ENCODE data around the gene CXCL10. TPM values are rescaled to one million over a fixed set of nuclear protein-coding genes. Genes with fewer than 3 reads are reported as not detected.
A peak's percentile ranks its signal among the peaks of the same experiment; 100 is the strongest.

The CXCL10 gene
- total RNA-seq, 4 donors from 2014 or later: 0.35 to 8.9 (median 0.55) TPM

- DNase-seq: no peak
- Histone ChIP-seq H3K27me3 (no peaks in the 10 kb centered on the region), H3K9me3 (no peaks in the 10 kb centered on the region), H3K4me3 (no peak overlapping the region), H3K27ac (no peak overlapping the region), H3K4me1 (no peaks in the 10 kb centered on the region), H3K36me3 (no peaks in the 10 kb centered on the region)
- TF ChIP-seq POLR2A (IDR thresholded peaks at IDR 0.05): no peak
- TF ChIP-seq CTCF (IDR thresholded peaks at IDR 0.05): no peak
- WGBS, 2 donors: 85% methylated on average over 3 of the region's 3 CpGs; no CpG with 5 or more reads in 1 of the 2 donors
- intact Hi-C loops (cut with DNase I): no loop called here
Observed at GRCh38 chr4:76036855-76037254, 13.6 kb upstream of the CXCL10 start.

GRCh38 chr4:76035799-76036380, 12.6 kb upstream of the CXCL10 start, which contains the start of gene CXCL11:
Gene CXCL11 (minus strand): TSS chr4:76036070. CDS start chr4:76035987, 83 bp downstream.
- TF ChIP-seq POLR2A (IDR thresholded peaks at IDR 0.05) (no peak), CTCF (IDR thresholded peaks at IDR 0.05) (no peak)
- Histone ChIP-seq H3K4me3 (no peak within 1 kb of the TSS), H3K27ac (no peak within 1 kb of the TSS), H3K36me3 (no peaks in the 10 kb centered on the region), H3K4me1 (no peaks in the 10 kb centered on the region), H3K27me3 (no peaks in the 10 kb centered on the region), H3K9me3 (no peaks in the 10 kb centered on the region)
- intact Hi-C loops (cut with DNase I): no loop called here
- WGBS, 2 donors: 49 to 51% methylated on average over 2 of the region's 2 CpGs
- DNase-seq: no peak

- Histone ChIP-seq H3K9me3 (no peaks in the 10 kb centered on the region), H3K4me1 (no peaks in the 10 kb centered on the region), H3K36me3 (no peaks in the 10 kb centered on the region), H3K27me3 (no peaks in the 10 kb centered on the region), H3K4me3 (no peak overlapping the region), H3K27ac (no peak overlapping the region)
- no peak for TF ChIP-seq POLR2A (IDR thresholded peaks at IDR 0.05)
- no peak for TF ChIP-seq CTCF (IDR thresholded peaks at IDR 0.05)
- 49 to 60% methylated on average over 3 of the region's 3 CpGs for WGBS, 2 donors
- DNase-seq: no peak
- intact Hi-C loops (cut with DNase I): no loop called here
Observed at GRCh38 chr4:76035141-76035540, 11.8 kb upstream of the CXCL10 start.

GRCh38 chr4:76029300-76029699, 6.0 kb upstream of the CXCL10 start:
- no peak overlapping the region for H3K27ac ChIP-seq
- no peak overlapping the region for H3K4me3 ChIP-seq
- no peaks in the 10 kb centered on the region for H3K27me3 ChIP-seq
- 64 to 74% methylated on average over 2 of the region's 2 CpGs for WGBS, 2 donors
- no peak for TF ChIP-seq CTCF (IDR thresholded peaks at IDR 0.05)
- no peak for DNase-seq
- H3K36me3 ChIP-seq: no peaks in the 10 kb centered on the region
- H3K4me1 ChIP-seq: peaks cover 0 to 9% (median 0%) of the 10 kb centered on the region in 3 donors
- no peaks in the 10 kb centered on the region for H3K9me3 ChIP-seq
- intact Hi-C loops (cut with DNase I): no loop called here

GRCh38 chr4:76028350-76028765, 5.1 kb upstream of the CXCL10 start:
- Histone ChIP-seq H3K36me3 (no peaks in the 10 kb centered on the region), H3K9me3 (no peaks in the 10 kb centered on the region), H3K4me3 (peak overlapping the region in 3 of 4 donors; percentile 15 to 54 (median 28)), H3K27me3 (no peaks in the 10 kb centered on the region), H3K4me1 (peaks cover 0 to 11% (median 0%) of the 10 kb centered on the region in 3 donors), H3K27ac (no peak overlapping the region)
- WGBS, 2 donors: 1 to 5% methylated on average over 6 of the region's 6 CpGs
- TF ChIP-seq CTCF (IDR thresholded peaks at IDR 0.05): no peak
- TF ChIP-seq POLR2A (IDR thresholded peaks at IDR 0.05): no peak
- intact Hi-C loops (cut with DNase I): no loop called here
- no peak for DNase-seq
